B cell (primary cell): Measurements from ENCODE around the gene ZBTB46. TPM values are rescaled to one million over a fixed set of nuclear protein-coding genes. Genes with fewer than 3 reads are reported as not detected.

Experiments used
- ATAC-seq: fragments of 200-7000 bp; cut with Tn5 transposase; one replicate; pipeline ENCODE4 v1.10.0; 2021; ENCODE audit warnings: low read depth, mild to moderate bottlenecking, moderate number of reproducible peaks, moderate library complexity
- CTCF ChIA-PET: fragments of 350-600 bp; sonication (Branson Sonifier 250); formaldehyde crosslinking; loops from one replicate; lab custom pipeline; 2021; ENCODE audit warnings: antibody characterized with exemption, inconsistent platforms; lab: Charles Lee
- POLR2A ChIA-PET: fragments of 350-600 bp; sonication (Branson Sonifier 250); formaldehyde crosslinking; loops from one replicate; lab custom pipeline; 2021; ENCODE audit warnings: antibody characterized with exemption; lab: Charles Lee
- DNase-seq: peaks from one replicate; pipeline ENCODE4 v3.0.0; 2013
- H2AFZ ChIP-seq: 2 replicates; pipeline ENCODE4 v1.6.1; 2012; ENCODE audit warnings: mild to moderate bottlenecking, low read depth, low read length; ENCODE audit not compliant: insufficient read depth, poor library complexity, severe bottlenecking
- H3K27ac ChIP-seq, 2 donors: 1 replicate in 1 of 2; 2 replicates in 1 of 2; pipeline ENCODE4 v1.5.1; 2012 to 2013; ENCODE audit warnings: low read length in 2 of 2, mild to moderate bottlenecking in 2 of 2, moderate library complexity in 1 of 2
- H3K27me3 ChIP-seq, 4 experiments: fragments of 200-600 bp in 1 of 4; sonication (generic) in 1 of 4; replicated peaks in 1 of 4; 1 replicate in 2 of 4; 2 replicates in 2 of 4; pipeline versions ENCODE4 v1.6.1 to v1.7.0; 2013 to 2016; ENCODE audit warnings: low read length in 3 of 4, mild to moderate bottlenecking in 2 of 4, mixed read lengths in 1 of 4, moderate library complexity in 1 of 4; ENCODE audit not compliant: insufficient read depth in 4 of 4, control insufficient read depth in 3 of 4; ENCODE audit errors: control extremely low read depth in 1 of 4
- H3K36me3 ChIP-seq, 2 experiments: replicated peaks in 1 of 2; 1 replicate in 1 of 2; 2 replicates in 1 of 2; pipeline versions ENCODE4 v1.6.1 to v1.7.1; 2013; ENCODE audit warnings: low read length in 1 of 2; ENCODE audit not compliant: insufficient read depth in 2 of 2, control insufficient read depth in 1 of 2; ENCODE audit errors: control extremely low read depth in 1 of 2, extremely low read depth in 1 of 2
- H3K4me1 ChIP-seq, 2 donors: fragments of 200-600 bp in 1 of 2; sonication (generic) in 1 of 2; 1 replicate in 1 of 2; 2 replicates in 1 of 2; pipeline versions ENCODE4 v1.5.1 to v1.6.1; 2013 to 2017; ENCODE audit warnings: low read length in 2 of 2; ENCODE audit not compliant: control insufficient read depth in 2 of 2, insufficient read depth in 2 of 2
- H3K4me2 ChIP-seq: replicated peaks from 2 replicates; pipeline ENCODE3; 2012; ENCODE audit warnings: mild to moderate bottlenecking, low read depth, low read length; ENCODE audit not compliant: poor library complexity, severe bottlenecking
- H3K4me3 ChIP-seq, 5 experiments: fragments of 200-600 bp in 1 of 5; sonication (generic) in 1 of 5; 1 replicate in 3 of 5; 2 replicates in 2 of 5; pipeline versions ENCODE4 v1.5.1 to v1.7.0; 2011 to 2016; ENCODE audit warnings: low read length in 4 of 5, mild to moderate bottlenecking in 4 of 5, low read depth in 2 of 5, control low read depth in 1 of 5, moderate library complexity in 1 of 5; ENCODE audit not compliant: insufficient read depth in 1 of 5; ENCODE audit errors: control extremely low read depth in 1 of 5, extremely low read depth in 1 of 5
- H3K79me2 ChIP-seq: fragments of 200-600 bp; sonication (generic); one replicate; pipeline ENCODE4 v1.6.0; 2016; ENCODE audit warnings: low read length; ENCODE audit not compliant: control insufficient read depth, insufficient read depth
- H3K9ac ChIP-seq: fragments of 200-600 bp; sonication (generic); 2 replicates; pipeline ENCODE4 v1.6.1; 2017; ENCODE audit warnings: mild to moderate bottlenecking, low read length, moderate library complexity
- H3K9me3 ChIP-seq, 3 donors: one replicate each; pipeline versions ENCODE4 v1.6.1 to v1.7.1; 2013; ENCODE audit warnings: low read length in 2 of 3; ENCODE audit not compliant: control insufficient read depth in 2 of 3, insufficient read depth in 1 of 3; ENCODE audit errors: control extremely low read depth in 1 of 3
- H4K20me1 ChIP-seq: 2 replicates; pipeline ENCODE4 v1.6.0; 2012; ENCODE audit warnings: mild to moderate bottlenecking, low read length; ENCODE audit not compliant: insufficient read depth, control insufficient read depth, poor library complexity, severe bottlenecking
- H3K27ac Mint-ChIP-seq: one replicate; pipeline ENCODE4 v1.8.0; 2021; ENCODE audit warnings: mixed read lengths
- H3K27me3 Mint-ChIP-seq: one replicate; pipeline ENCODE4 v1.8.0; 2021; ENCODE audit warnings: mixed read lengths
- H3K4me1 Mint-ChIP-seq: one replicate; pipeline ENCODE4 v1.8.0; 2021; ENCODE audit warnings: mixed read lengths
- H3K4me3 Mint-ChIP-seq: one replicate; pipeline ENCODE4 v1.8.0; 2021; ENCODE audit warnings: mixed read lengths
- H3K9me3 Mint-ChIP-seq: one replicate; pipeline ENCODE4 v1.8.0; 2022; ENCODE audit warnings: mixed read lengths; ENCODE audit not compliant: insufficient read depth
- EZH2 ChIP-seq: IDR thresholded peaks from 2 replicates; pipeline ENCODE4 v1.6.1; 2012; ENCODE audit warnings: borderline replicate concordance, low read depth, mild to moderate bottlenecking, moderate library complexity, low read length; ENCODE audit not compliant: insufficient read depth, poor library complexity, severe bottlenecking
- WGBS: methylation state at CpG from one replicate; pipeline ENCODE4 v1.1.5; 2013; ENCODE audit warnings: missing lambda C conversion rate; ENCODE audit not compliant: insufficient coverage; 5-methylcytosine and 5-hydroxymethylcytosine counted together
- intact Hi-C: fragments of 100-400 bp; cut with micrococcal nuclease; formaldehyde crosslinking; loops from one replicate; pipeline ENCODE4 v1.10.0; 2022
- polyA minus RNA-seq: library from RNA; depleted of rRNA, polyadenylated mRNA; stranded (reverse); fragments of >200 nt; gene quantifications from 2 replicates; pipeline ENCODE4 v1.2.3, GENCODE V29; 2012
- polyA plus RNA-seq: library from polyadenylated mRNA; depleted of rRNA; stranded (reverse); fragments of >200 nt; gene quantifications from 2 replicates; pipeline ENCODE4 v1.2.3, GENCODE V29; 2012
- total RNA-seq, 2 donors: library from RNA; stranded (reverse); fragments of 120-200 nt in 1 of 2; gene quantifications; 1 replicate in 1 of 2; 2 replicates in 1 of 2; pipeline versions ENCODE4 v1.2.3 to v1.2.4, GENCODE V29; 2013 to 2022
- TF ChIP-seq, protein P1 (sequence below): fragments of 200-600 bp; IDR thresholded peaks from one replicate; pipeline ENCODE4 v1.8.0; 2022; ENCODE audit warnings: antibody characterized with exemption, mild to moderate bottlenecking

Gene ZBTB46, protein sequence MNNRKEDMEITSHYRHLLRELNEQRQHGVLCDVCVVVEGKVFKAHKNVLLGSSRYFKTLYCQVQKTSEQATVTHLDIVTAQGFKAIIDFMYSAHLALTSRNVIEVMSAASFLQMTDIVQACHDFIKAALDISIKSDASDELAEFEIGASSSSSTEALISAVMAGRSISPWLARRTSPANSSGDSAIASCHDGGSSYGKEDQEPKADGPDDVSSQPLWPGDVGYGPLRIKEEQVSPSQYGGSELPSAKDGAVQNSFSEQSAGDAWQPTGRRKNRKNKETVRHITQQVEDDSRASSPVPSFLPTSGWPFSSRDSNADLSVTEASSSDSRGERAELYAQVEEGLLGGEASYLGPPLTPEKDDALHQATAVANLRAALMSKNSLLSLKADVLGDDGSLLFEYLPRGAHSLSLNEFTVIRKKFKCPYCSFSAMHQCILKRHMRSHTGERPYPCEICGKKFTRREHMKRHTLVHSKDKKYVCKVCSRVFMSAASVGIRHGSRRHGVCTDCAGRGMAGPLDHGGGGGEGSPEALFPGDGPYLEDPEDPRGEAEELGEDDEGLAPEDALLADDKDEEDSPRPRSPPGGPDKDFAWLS
- total RNA-seq (0.64 and 1.6 TPM in 2 replicates), polyA plus RNA-seq (0.16 and 0.30 TPM in 2 replicates), polyA minus RNA-seq (0.69 and 0.78 TPM in 2 replicates)
- 0.91 TPM for total RNA-seq (2013)

DNA sequence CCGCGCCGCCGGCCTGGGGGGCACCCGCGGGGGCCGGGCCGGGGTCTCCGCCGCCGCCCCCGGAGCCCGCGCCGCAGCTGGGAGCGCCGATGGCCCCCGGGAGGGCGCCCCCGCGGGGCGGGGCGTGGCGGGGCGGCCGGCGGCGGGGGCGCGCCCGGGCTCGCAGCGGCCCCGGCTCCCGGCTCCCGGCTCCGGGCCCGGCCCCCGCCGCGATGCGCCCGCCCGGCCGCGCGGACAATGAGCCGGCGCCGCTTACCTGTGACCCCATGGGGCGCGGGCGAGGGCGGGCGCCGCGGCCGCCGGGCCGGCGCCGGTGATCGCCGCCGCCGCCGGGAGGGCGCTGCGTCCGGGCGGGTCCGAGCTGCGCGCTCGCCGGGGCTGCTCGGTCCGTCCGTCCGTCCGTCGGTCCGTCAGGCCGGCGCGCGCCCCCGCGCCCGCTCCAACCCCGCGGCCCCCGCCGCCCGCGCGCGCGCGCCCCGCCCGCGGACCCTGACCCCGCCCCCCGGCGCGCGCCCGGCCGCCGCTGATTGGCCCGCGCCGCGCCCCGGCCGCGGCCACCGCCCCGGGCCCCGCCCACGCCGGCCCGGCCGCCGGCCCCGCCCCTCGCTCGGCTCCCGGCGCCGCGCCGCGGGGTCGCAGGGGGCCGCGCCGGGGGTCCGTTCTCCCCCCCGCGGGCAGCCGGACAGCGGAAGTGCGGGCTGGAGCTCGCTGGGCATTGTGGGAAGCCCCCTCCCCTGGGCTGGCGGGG, at the start of gene ZBTB46:
Gene ZBTB46 (minus strand): TSS at position 424 of the 748 bp plus-strand sequence. CDS start 40,507 bp downstream, outside the sequence.
- POLR2A ChIA-PET, result no interaction called here
- TF ChIP-seq, protein P1, sequence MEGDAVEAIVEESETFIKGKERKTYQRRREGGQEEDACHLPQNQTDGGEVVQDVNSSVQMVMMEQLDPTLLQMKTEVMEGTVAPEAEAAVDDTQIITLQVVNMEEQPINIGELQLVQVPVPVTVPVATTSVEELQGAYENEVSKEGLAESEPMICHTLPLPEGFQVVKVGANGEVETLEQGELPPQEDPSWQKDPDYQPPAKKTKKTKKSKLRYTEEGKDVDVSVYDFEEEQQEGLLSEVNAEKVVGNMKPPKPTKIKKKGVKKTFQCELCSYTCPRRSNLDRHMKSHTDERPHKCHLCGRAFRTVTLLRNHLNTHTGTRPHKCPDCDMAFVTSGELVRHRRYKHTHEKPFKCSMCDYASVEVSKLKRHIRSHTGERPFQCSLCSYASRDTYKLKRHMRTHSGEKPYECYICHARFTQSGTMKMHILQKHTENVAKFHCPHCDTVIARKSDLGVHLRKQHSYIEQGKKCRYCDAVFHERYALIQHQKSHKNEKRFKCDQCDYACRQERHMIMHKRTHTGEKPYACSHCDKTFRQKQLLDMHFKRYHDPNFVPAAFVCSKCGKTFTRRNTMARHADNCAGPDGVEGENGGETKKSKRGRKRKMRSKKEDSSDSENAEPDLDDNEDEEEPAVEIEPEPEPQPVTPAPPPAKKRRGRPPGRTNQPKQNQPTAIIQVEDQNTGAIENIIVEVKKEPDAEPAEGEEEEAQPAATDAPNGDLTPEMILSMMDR, result no peak
- no peak for TF ChIP-seq EZH2
- Mint-ChIP-seq H3K9me3 (no peaks in the 10 kb centered on the region), H3K4me3 (peak within 1 kb of the TSS; percentile 94), H3K27ac (peak within 1 kb of the TSS; percentile 54), H3K27me3 (peaks cover 20% of the 10 kb centered on the region), H3K4me1 (peaks cover 11% of the 10 kb centered on the region)
- Histone ChIP-seq H3K79me2 (no peaks in the 10 kb centered on the region), H3K4me1 (peaks cover 12 to 16% of the 10 kb centered on the region in 2 donors), H4K20me1 (no peaks in the 10 kb centered on the region), H3K9me3 (peaks cover 0 to 8% (median 0%) of the 10 kb centered on the region in 3 donors), H3K36me3 (no peaks in the 10 kb centered on the region), H3K27ac (no peak within 1 kb of the TSS), H3K4me3 (peak within 1 kb of the TSS; percentile 28 to 65 (median 53)), H3K9ac (peak within 1 kb of the TSS; percentile 54), H3K27me3 (peaks cover 0 to 39% (median 26%) of the 10 kb centered on the region in 4 experiments), H3K4me2 (peak within 1 kb of the TSS; percentile 96), H2AFZ (peak within 1 kb of the TSS; percentile 54)
- WGBS, result under 1% methylated on average over 147 of the region's 147 CpGs
- peak; percentile 90 for ATAC-seq
- intact Hi-C loops, result no loop called here
- peak; percentile 55 for DNase-seq
- CTCF ChIA-PET, result no interaction called here
